H1 (cell line): ENCODE data around the gene SYNCRIP. TPM values are rescaled to one million over a fixed set of nuclear protein-coding genes. Genes with fewer than 3 reads are reported as not detected.

Experiments used
- CTCF ChIA-PET: fragments of 300-600 bp; sonication (Branson Sonifier 250); formaldehyde crosslinking; loops from one replicate; lab custom pipeline; 2021; ENCODE audit not compliant: partially characterized antibody; lab: Charles Lee
- POLR2A ChIA-PET: fragments of 300-600 bp; sonication (Branson Sonifier 250); formaldehyde crosslinking; loops from one replicate; lab custom pipeline; 2021; ENCODE audit warnings: inconsistent platforms; ENCODE audit not compliant: partially characterized antibody; lab: Charles Lee
- DNase-seq, 2 experiments: peaks; one replicate each; pipeline versions ENCODE4 v3.0.0 to v3.0.0-alpha.2; 2010 to 2022; ENCODE audit warnings: low spot score in 2 of 2, low read depth in 1 of 2, mixed read lengths in 1 of 2
- FAIRE-seq: peaks from 2 replicates; lab custom pipeline; 2011; peaks lifted over from hg19 to GRCh38; lab: Jason Lieb, UNC
- H2AFZ ChIP-seq: 2 replicates; pipeline ENCODE4 v1.8.1; 2012; ENCODE audit warnings: low read length, inconsistent platforms
- H2AK5ac ChIP-seq: 2 replicates; pipeline ENCODE4 v1.6.1; 2013; ENCODE audit warnings: low read depth, low read length
- H2BK120ac ChIP-seq: replicated peaks from 2 replicates; pipeline ENCODE3; 2013; ENCODE audit warnings: low read depth, low read length, inconsistent platforms
- H2BK12ac ChIP-seq: 2 replicates; pipeline ENCODE4 v1.6.1; 2013; ENCODE audit warnings: low read depth, low read length
- H2BK15ac ChIP-seq: 2 replicates; pipeline ENCODE4 v1.6.1; 2013; ENCODE audit warnings: low read length
- H2BK20ac ChIP-seq: 2 replicates; pipeline ENCODE4 v1.6.1; 2013; ENCODE audit warnings: low read length
- H2BK5ac ChIP-seq: 2 replicates; pipeline ENCODE4 v1.6.1; 2013; ENCODE audit warnings: low read depth, low read length
- H3K14ac ChIP-seq: 2 replicates; pipeline ENCODE4 v1.6.1; 2013; ENCODE audit warnings: inconsistent platforms; ENCODE audit not compliant: insufficient read length
- H3K18ac ChIP-seq: 2 replicates; pipeline ENCODE4 v1.6.1; 2013; ENCODE audit warnings: low read length; ENCODE audit errors: extremely low read depth
- H3K23ac ChIP-seq: 2 replicates; pipeline ENCODE4 v1.6.1; 2013; ENCODE audit warnings: inconsistent platforms; ENCODE audit not compliant: insufficient read length
- H3K23me2 ChIP-seq: 2 replicates; pipeline ENCODE4 v1.6.1; 2013; ENCODE audit warnings: low read depth, low read length
- H3K27ac ChIP-seq: 2 replicates; pipeline ENCODE4 v1.6.1; 2011; ENCODE audit warnings: low read depth, low read length, inconsistent platforms
- H3K27me3 ChIP-seq, 4 experiments: replicated peaks in 1 of 4; 1 replicate in 1 of 4; 2 replicates in 3 of 4; pipeline versions ENCODE4 v1.6.1 to v1.8.1; 2011 to 2013; ENCODE audit warnings: low read length in 3 of 4, mild to moderate bottlenecking in 3 of 4, inconsistent platforms in 2 of 4, mixed read lengths in 2 of 4, moderate library complexity in 1 of 4; ENCODE audit not compliant: control insufficient read depth in 3 of 4, insufficient read depth in 3 of 4; ENCODE audit errors: extremely low read depth in 1 of 4
- H3K36me3 ChIP-seq, 4 experiments: 2 replicates each; pipeline versions ENCODE4 v1.6.1 to v1.8.1; 2011 to 2013; ENCODE audit warnings: mild to moderate bottlenecking in 4 of 4, low read length in 3 of 4, moderate library complexity in 2 of 4, control low read depth in 1 of 4, inconsistent platforms in 1 of 4; ENCODE audit not compliant: insufficient read depth in 4 of 4, control insufficient read depth in 2 of 4
- H3K4ac ChIP-seq: replicated peaks from 2 replicates; pipeline ENCODE3; 2013; ENCODE audit warnings: low read length, low read depth, mixed read lengths, inconsistent platforms; ENCODE audit not compliant: insufficient read length
- H3K4me1 ChIP-seq, 4 experiments: replicated peaks in 1 of 4; 1 replicate in 1 of 4; 2 replicates in 3 of 4; pipeline versions ENCODE4 v1.6.1 to v1.8.1; 2011 to 2013; ENCODE audit warnings: low read length in 3 of 4, inconsistent platforms in 2 of 4, mixed read lengths in 1 of 4; ENCODE audit not compliant: insufficient read depth in 4 of 4, control insufficient read depth in 3 of 4
- H3K4me2 ChIP-seq, 2 experiments: 2 replicates each; pipeline versions ENCODE4 v1.6.1 to v1.8.1; 2011 to 2013; ENCODE audit warnings: low read depth in 2 of 2, low read length in 2 of 2, control low read depth in 1 of 2, inconsistent platforms in 1 of 2, mild to moderate bottlenecking in 1 of 2; ENCODE audit not compliant: insufficient read depth in 1 of 2
- H3K4me3 ChIP-seq, 4 experiments: fragments of 200-600, 300-600 bp in 1 of 4; sonication (generic), shearing (Covaris generic), sonication (Bioruptor Twin) in 1 of 4; 2 replicates each; pipeline versions ENCODE4 v1.5.1 to v1.8.1; 2011 to 2016; ENCODE audit warnings: low read length in 4 of 4, low read depth in 3 of 4, control low read depth in 2 of 4, inconsistent platforms in 2 of 4, mild to moderate bottlenecking in 2 of 4, mixed read lengths in 1 of 4, moderate library complexity in 1 of 4; ENCODE audit not compliant: insufficient read depth in 2 of 4; ENCODE audit errors: extremely low read depth in 1 of 4
- H3K56ac ChIP-seq: replicated peaks from 2 replicates; pipeline ENCODE3; 2013; ENCODE audit warnings: low read depth, mild to moderate bottlenecking, mixed read lengths, low read length, inconsistent platforms; ENCODE audit not compliant: insufficient read length
- H3K79me1 ChIP-seq: 2 replicates; pipeline ENCODE4 v1.6.1; 2013; ENCODE audit warnings: low read depth, low read length, control low read depth
- H3K79me2 ChIP-seq, 2 experiments: 2 replicates each; pipeline versions ENCODE4 v1.6.1 to v1.8.1; 2012 to 2013; ENCODE audit warnings: low read length in 2 of 2, mild to moderate bottlenecking in 2 of 2, inconsistent platforms in 1 of 2; ENCODE audit not compliant: insufficient read depth in 2 of 2, control insufficient read depth in 1 of 2
- H3K9ac ChIP-seq, 4 experiments: replicated peaks in 1 of 4; 1 replicate in 1 of 4; 2 replicates in 3 of 4; pipeline versions ENCODE4 v1.6.1 to v1.8.1; 2011 to 2013; ENCODE audit warnings: low read depth in 3 of 4, low read length in 3 of 4, control low read depth in 2 of 4, mild to moderate bottlenecking in 2 of 4, moderate library complexity in 2 of 4, inconsistent platforms in 1 of 4; ENCODE audit errors: extremely low read depth in 1 of 4
- H3K9me3 ChIP-seq, 2 experiments: 2 replicates each; pipeline versions ENCODE4 v1.6.1 to v1.8.1; 2012 to 2013; ENCODE audit warnings: mild to moderate bottlenecking in 2 of 2, moderate library complexity in 2 of 2, control low read depth in 1 of 2, inconsistent platforms in 1 of 2, low read depth in 1 of 2, low read length in 1 of 2, mixed read lengths in 1 of 2; ENCODE audit not compliant: insufficient read depth in 2 of 2
- H4K20me1 ChIP-seq, 2 experiments: replicated peaks in 1 of 2; 2 replicates each; pipeline versions ENCODE3 to v1.8.1; 2011 to 2013; ENCODE audit warnings: inconsistent platforms in 2 of 2, low read length in 2 of 2, mild to moderate bottlenecking in 1 of 2; ENCODE audit not compliant: insufficient read depth in 2 of 2, control insufficient read depth in 1 of 2
- H4K5ac ChIP-seq: 2 replicates; pipeline ENCODE4 v1.6.1; 2013; ENCODE audit warnings: low read length, low read depth, mixed read lengths, inconsistent platforms; ENCODE audit not compliant: insufficient read length
- H4K8ac ChIP-seq: 2 replicates; pipeline ENCODE4 v1.8.0; 2013; ENCODE audit warnings: mild to moderate bottlenecking, moderate library complexity, low read length, inconsistent platforms; ENCODE audit not compliant: insufficient read depth; ENCODE audit errors: extremely low read depth
- H4K91ac ChIP-seq: replicated peaks from 2 replicates; pipeline ENCODE3; 2013; ENCODE audit warnings: low read length, mixed read lengths, inconsistent platforms; ENCODE audit not compliant: insufficient read length
- POLR2AphosphoS5 ChIP-seq: IDR thresholded peaks from 2 replicates; pipeline ENCODE4 v1.6.1; 2011; ENCODE audit warnings: low read depth, low read length
- TCF12 ChIP-seq: IDR thresholded peaks from 2 replicates; pipeline ENCODE4 v1.6.1; 2011; ENCODE audit warnings: low read depth, mild to moderate bottlenecking, low read length
- WGBS, 2 experiments: shearing (Covaris generic) in 1 of 2; methylation state at CpG; one replicate each; pipeline versions ENCODE4 v1.1.6 to v1.1.7; 2013 to 2015; ENCODE audit warnings: low lambda C conversion rate in 2 of 2, mixed read lengths in 2 of 2, inconsistent platforms in 1 of 2, low coverage in 1 of 2, missing lambda C conversion rate in 1 of 2; ENCODE audit not compliant: insufficient replicate concordance in 2 of 2, insufficient coverage in 1 of 2, insufficient read length in 1 of 2; ENCODE audit errors: extremely low coverage in 1 of 2, missing lambda C conversion rate in 1 of 2; 5-methylcytosine and 5-hydroxymethylcytosine counted together
- polyA plus RNA-seq, 7 experiments: library from polyadenylated mRNA; depleted of rRNA in 3 of 7; stranded (reverse) in 5 of 7; unstranded in 2 of 7; fragments of >200 nt in 5 of 7; fragments of 200-250 nt in 2 of 7; gene quantifications; 1 replicate in 5 of 7; 2 replicates in 1 of 7; 4 replicates in 1 of 7; pipeline versions ENCODE4 v1.2.1 to v1.2.3, GENCODE V29; 2011 to 2013; ENCODE audit warnings: missing spikeins in 2 of 7, mixed read lengths in 2 of 7
- total RNA-seq: library from RNA; stranded (reverse); fragmentation: NEBNext Ultra II Directional; extraction: Animal tissue kit (Norgen Biotek cat#: 25700); gene quantifications from 2 replicates; pipeline ENCODE4 v1.2.1, GENCODE V29; 2021

SYNCRIP gene
- total and polyA plus RNA-seq, 2 of the 8 experiments (the other 6 are each of a cell fraction or from before 2014, with no cell fraction given): 16.8 to 219 TPM

DNA sequence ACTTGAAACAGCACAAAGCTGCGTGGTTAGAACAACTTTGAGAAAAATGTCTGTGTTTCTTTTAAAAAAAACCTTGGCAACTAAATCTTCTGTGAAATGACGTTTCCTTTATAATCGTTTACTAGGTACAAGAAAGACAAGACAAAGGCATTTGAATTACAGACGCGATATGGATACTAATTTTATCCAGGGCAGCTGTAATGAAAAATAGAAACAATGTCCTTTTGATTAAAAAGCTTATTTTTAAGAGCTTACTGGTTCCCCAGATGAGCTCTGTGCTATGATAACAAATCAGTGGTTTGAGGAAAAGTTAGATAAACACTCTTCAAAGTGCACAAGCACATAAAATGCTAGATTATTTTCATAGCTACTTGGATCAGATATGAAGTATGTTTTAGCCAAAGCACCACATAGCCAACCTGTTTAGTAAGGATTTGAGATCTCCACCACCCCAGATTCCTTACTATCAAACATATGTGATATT lies 1.6 kb upstream of the SYNCRIP start:
- Histone ChIP-seq H3K18ac (peak overlapping the region; percentile 90), H3K56ac (peak overlapping the region; percentile 89), H4K5ac (peak overlapping the region; percentile 99), H3K23ac (no peak overlapping the region), H3K36me3 (peaks cover 5 to 19% (median 9%) of the 10 kb centered on the region in 4 experiments), H3K4me1 (peaks cover 0 to 9% (median 5%) of the 10 kb centered on the region in 4 experiments; a peak in 4 of 7 replicates), H3K79me1 (no peaks in the 10 kb centered on the region), H3K4ac (peak overlapping the region; percentile 87), H2BK5ac (peak overlapping the region; percentile 80; the same call in 1 of the 2 replicates), H4K91ac (peak overlapping the region; percentile 98), H2BK12ac (no peak overlapping the region), H3K4me2 (peak overlapping the region; percentile 60 to 76), H3K9ac (peak overlapping the region; percentile 41 to 93 (median 90)), H3K27me3 (no peaks in the 10 kb centered on the region; a peak in 1 of 7 replicates), H2BK15ac (0 out of 2 replicates have a peak overlapping the region, but pooled peaks have one; percentile 37), H3K4me3 (peak overlapping the region; percentile 62 to 97 (median 68)), H3K14ac (no peak overlapping the region), H2BK20ac (no peak overlapping the region), H3K9me3 (no peaks in the 10 kb centered on the region), H3K23me2 (peaks cover 8% of the 10 kb centered on the region; the same call in 1 of the 2 replicates), H2AFZ (no peak overlapping the region), H3K27ac (peak overlapping the region; percentile 95), H3K79me2 (peaks cover 34 to 37% of the 10 kb centered on the region in 2 experiments), H4K8ac (peak overlapping the region; percentile 98; the same call in 1 of the 2 replicates), H2BK120ac (peak overlapping the region; percentile 83), H4K20me1 (peaks cover 11 to 13% of the 10 kb centered on the region in 2 experiments), H2AK5ac (no peak overlapping the region)
- FAIRE-seq (no peak), DNase-seq (no peak)
- CTCF ChIA-PET: interaction anchor here (1.7 kb wide), 1 partner anchor 27 kb away, joined by 3 read pairs; no protein-coding TSS in a partner anchor
- POLR2A ChIA-PET: interaction anchor here (1.0 to 25.2 kb wide), 13 partner anchors 8 to 195 kb away, joined by 3 to 890 read pairs (median 27); partner anchors contain the start of genes NT5E and SNX14
- no peak for TF ChIP-seq TCF12
- no peak for TF ChIP-seq POLR2AphosphoS5
- WGBS, 2 experiments: 5% methylated on average over 5 of the region's 5 CpGs; no CpG with 5 or more reads in 1 of the 2 experiments
